ENCODE measurements around the gene TRAFD1. TPM values are rescaled to one million over a fixed set of nuclear protein-coding genes. Genes with fewer than 3 reads are reported as not detected.

Gene TRAFD1
- total and polyA plus RNA-seq, 2 of the 13 experiments (the other 11 are each of a cell fraction or from before 2014, with no cell fraction given), result 9.5 to 20.9 TPM

- no peak overlapping the region for H3K4me2 ChIP-seq (ENCODE audit: low read depth, low read length)
- intact Hi-C loops (cut with micrococcal nuclease; ENCODE audit: unreplicated experiment), result no loop called here
- no peak overlapping the region for H3K4me3 ChIP-seq (replicated peaks in 1 of 3; ENCODE audit: insufficient read depth in 1 of 3, low read depth in 2 of 3, low read length in 3 of 3)
- FAIRE-seq, result no peak
- H3K27me3 ChIP-seq (ENCODE audit: control insufficient read depth in 1 of 2, insufficient read depth in 2 of 2, low read length in 2 of 2), result no peaks in the 10 kb centered on the region; a peak in 1 of 5 replicates
- peak; percentile 77 for ATAC-seq
- H3K27ac ChIP-seq (ENCODE audit: extremely low read length, insufficient read depth, low read length), result no peak overlapping the region
- POLR2A ChIA-PET, result no interaction called here
- no peaks in the 10 kb centered on the region for H3K9me3 ChIP-seq (ENCODE audit: low read length)
- H2AFZ ChIP-seq (ENCODE audit: low read length), result no peak overlapping the region
- DNase-seq (ENCODE audit: low spot score), result no peak
- H3K9ac ChIP-seq (ENCODE audit: insufficient read depth, low read depth, low read length), result no peak overlapping the region
- H3K36me3 ChIP-seq (replicated peaks in 1 of 2; ENCODE audit: control insufficient read depth in 1 of 2, insufficient read depth in 2 of 2, low read length in 2 of 2), result peaks cover 11 to 48% of the 10 kb centered on the region in 2 experiments; a peak in 4 of 5 replicates
- BruUV-seq (replicated peaks), result no TSS peak
- H3K4me1 ChIP-seq (ENCODE audit: insufficient read depth, low read length), result peaks cover 16% of the 10 kb centered on the region
- 83% methylated on average over 5 of the region's 5 CpGs for WGBS (ENCODE audit: low lambda C conversion rate)
- CTCF ChIA-PET (ENCODE audit: low intra/inter-chr PET ratio, low total read pairs), result no interaction called here
- no peaks in the 10 kb centered on the region for H4K20me1 ChIP-seq (ENCODE audit: insufficient read depth, low read length)
- in situ Hi-C loops (cut with HindIII; ENCODE audit: extremely low pct_ligation_motif_present, low pct_unique_long_range_greater_than_20kb), result no loop called here
- H3K79me2 ChIP-seq (ENCODE audit: insufficient read depth, low read length), result no peaks in the 10 kb centered on the region
- TF ChIP-seq FOXO4 (CRISPR knock-in tag; conservative IDR thresholded peaks at IDR 0.05), result no peak
- TF ChIP-seq MAFK (conservative IDR thresholded peaks at IDR 0.05 in 1 of 2, IDR thresholded peaks at IDR 0.05 in 1 of 2; ENCODE audit: low read length in 2 of 2), result no peak
- TF ChIP-seq GZF1 (CRISPR knock-in tag; IDR thresholded peaks at IDR 0.05), result no peak
- no peak for TF ChIP-seq SIX1 (CRISPR knock-in tag; IDR thresholded peaks at IDR 0.05; ENCODE audit: borderline replicate concordance)
- no peak for TF ChIP-seq ZNF644 (CRISPR knock-in tag; IDR thresholded peaks at IDR 0.05; ENCODE audit: low read depth)
- no peak for TF ChIP-seq TAF15 (IDR thresholded peaks at IDR 0.05; ENCODE audit: low read depth, low read length, poor library complexity, severe bottlenecking)
- TF ChIP-seq TERF1 (CRISPR knock-in tag; IDR thresholded peaks at IDR 0.05), result no peak
- no peak for TF ChIP-seq NR2C2 (CRISPR knock-in tag; IDR thresholded peaks at IDR 0.05; ENCODE audit: borderline replicate concordance)
- TF ChIP-seq FOXP4 (CRISPR knock-in tag; IDR thresholded peaks at IDR 0.05), result no peak
- no peak for TF ChIP-seq ZNF510 (CRISPR knock-in tag; IDR thresholded peaks at IDR 0.05; ENCODE audit: low read depth)
- TF ChIP-seq THAP11 (CRISPR knock-in tag; IDR thresholded peaks at IDR 0.05), result no peak
- no peak for TF ChIP-seq HNRNPLL (IDR thresholded peaks at IDR 0.05; ENCODE audit: low read depth, low read length, poor library complexity, severe bottlenecking)
- TF ChIP-seq PRDM15 (CRISPR knock-in tag; IDR thresholded peaks at IDR 0.05), result no peak
- no peak for TF ChIP-seq ZNF446 (CRISPR knock-in tag; IDR thresholded peaks at IDR 0.05)
Measured at GRCh38 chr12:112149596-112149995, 24.2 kb downstream of the TRAFD1 start.
